ENCODE results near the gene CDH4.

DNA sequence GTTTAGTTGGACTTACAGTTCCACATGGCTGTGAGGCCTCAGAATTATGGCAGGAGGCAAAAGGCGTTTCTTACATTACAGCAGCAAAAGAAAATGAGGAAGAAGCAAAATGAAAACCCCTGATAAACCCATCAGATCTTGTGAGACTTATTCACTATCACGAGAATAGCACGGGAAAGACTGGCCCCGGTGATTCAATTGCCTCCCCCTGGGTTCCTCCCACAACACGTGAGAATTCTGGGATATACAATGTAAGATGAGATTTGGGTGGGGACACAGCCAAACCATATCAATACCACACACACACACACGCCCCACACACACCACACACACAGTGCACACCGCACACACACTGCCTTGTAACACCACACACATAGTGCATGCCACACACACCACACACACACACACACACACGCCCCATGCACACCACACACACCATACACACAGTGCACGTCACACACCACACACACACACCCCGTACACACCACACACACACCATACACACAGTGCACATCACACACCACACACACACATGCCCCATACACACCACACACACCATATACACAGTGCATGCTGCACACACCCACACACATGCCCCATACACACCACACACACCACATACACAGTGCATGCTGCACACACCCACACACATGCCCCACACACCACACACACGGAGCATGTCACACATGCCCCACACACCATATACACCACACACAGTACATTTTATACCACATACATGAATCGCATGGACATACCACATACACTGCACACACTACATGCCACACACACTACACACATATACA, 503.1 kb downstream of the CDH4 start:
- no peak for TF ChIP-seq CTCF (IDR thresholded peaks at IDR 0.05; ENCODE audit: insufficient read depth, low read length, poor library complexity, severe bottlenecking)
- no peak for TF ChIP-seq EZH2phosphoT487 (conservative IDR thresholded peaks at IDR 0.05; ENCODE audit: low read length)
